H9 (cell line): Measurements from ENCODE around the gene DPF3. TPM values are rescaled to one million over a fixed set of nuclear protein-coding genes. Genes with fewer than 3 reads are reported as not detected.

Source experiments
- DNase-seq: peaks from one replicate; pipeline ENCODE4 v3.0.0-alpha.2; 2017
- H2AFZ ChIP-seq: one replicate; pipeline ENCODE4 v1.6.1; 2013; ENCODE audit warnings: mild to moderate bottlenecking, low read length, control low read depth, moderate library complexity
- H2AK5ac ChIP-seq: 2 replicates; pipeline ENCODE4 v1.6.1; 2013; ENCODE audit warnings: low read length, control low read depth, mixed read lengths; ENCODE audit not compliant: insufficient read length
- H2BK120ac ChIP-seq: one replicate; pipeline ENCODE4 v1.6.1; 2013; ENCODE audit warnings: low read depth, mild to moderate bottlenecking, low read length, control low read depth, inconsistent platforms; ENCODE audit not compliant: poor library complexity, severe bottlenecking
- H2BK12ac ChIP-seq: 2 replicates; pipeline ENCODE4 v1.6.1; 2013; ENCODE audit warnings: low read length, control low read depth, mixed read lengths, low read depth; ENCODE audit not compliant: insufficient read length
- H2BK15ac ChIP-seq: 2 replicates; pipeline ENCODE4 v1.6.1; 2013; ENCODE audit warnings: low read depth, low read length, control low read depth
- H2BK20ac ChIP-seq: one replicate; pipeline ENCODE4 v1.6.1; 2013; ENCODE audit warnings: low read depth, mild to moderate bottlenecking, low read length, control low read depth, inconsistent platforms; ENCODE audit not compliant: poor library complexity, severe bottlenecking
- H2BK5ac ChIP-seq: 2 replicates; pipeline ENCODE4 v1.6.1; 2013; ENCODE audit warnings: low read length, control low read depth, mixed read lengths; ENCODE audit not compliant: insufficient read length
- H3K14ac ChIP-seq: 2 replicates; pipeline ENCODE4 v1.6.1; 2013; ENCODE audit warnings: low read length, control low read depth; ENCODE audit not compliant: insufficient read depth
- H3K18ac ChIP-seq: 2 replicates; pipeline ENCODE4 v1.6.1; 2013; ENCODE audit warnings: low read depth, mild to moderate bottlenecking, mixed read lengths, low read length, control low read depth; ENCODE audit not compliant: insufficient read length
- H3K23ac ChIP-seq: 2 replicates; pipeline ENCODE4 v1.6.1; 2013; ENCODE audit warnings: low read length, control low read depth, mixed read lengths, low read depth; ENCODE audit not compliant: insufficient read length
- H3K23me2 ChIP-seq: 2 replicates; pipeline ENCODE4 v1.6.1; 2013; ENCODE audit warnings: low read depth, mild to moderate bottlenecking, mixed read lengths, low read length, control low read depth; ENCODE audit not compliant: insufficient read length, poor library complexity, severe bottlenecking
- H3K27ac ChIP-seq: 2 replicates; pipeline ENCODE4 v1.5.1; 2013; ENCODE audit warnings: low read length, control low read depth, mixed read lengths, low read depth; ENCODE audit not compliant: insufficient read length
- H3K27me3 ChIP-seq: 2 replicates; pipeline ENCODE4 v1.6.1; 2013; ENCODE audit warnings: low read length, control low read depth, inconsistent platforms; ENCODE audit not compliant: insufficient read depth
- H3K4ac ChIP-seq: 2 replicates; pipeline ENCODE4 v1.6.1; 2013; ENCODE audit warnings: low read depth, mild to moderate bottlenecking, control low read depth, inconsistent platforms, low read length, moderate library complexity
- H3K4me1 ChIP-seq: 2 replicates; pipeline ENCODE4 v1.6.1; 2013; ENCODE audit warnings: low read length, control low read depth, inconsistent platforms; ENCODE audit not compliant: insufficient read depth
- H3K4me2 ChIP-seq: 2 replicates; pipeline ENCODE4 v1.6.1; 2013; ENCODE audit warnings: low read length, control low read depth, mixed read lengths; ENCODE audit not compliant: insufficient read length, insufficient read depth
- H3K56ac ChIP-seq: 2 replicates; pipeline ENCODE4 v1.6.1; 2013; ENCODE audit warnings: low read depth, mild to moderate bottlenecking, mixed read lengths, low read length, control low read depth; ENCODE audit not compliant: insufficient read length
- H3K79me1 ChIP-seq: 2 replicates; pipeline ENCODE4 v1.6.1; 2013; ENCODE audit warnings: low read depth, mild to moderate bottlenecking, moderate library complexity, low read length, control low read depth, inconsistent platforms; ENCODE audit not compliant: insufficient read depth, poor library complexity, severe bottlenecking
- H3K79me2 ChIP-seq: 2 replicates; pipeline ENCODE4 v1.6.1; 2013; ENCODE audit warnings: low read length, control low read depth, inconsistent platforms; ENCODE audit not compliant: insufficient read depth
- H3K9ac ChIP-seq: 2 replicates; pipeline ENCODE4 v1.6.1; 2013; ENCODE audit warnings: low read length, control low read depth, mixed read lengths; ENCODE audit not compliant: insufficient read length; ENCODE audit errors: extremely low read depth
- H3K9me3 ChIP-seq: one replicate; pipeline ENCODE4 v1.6.1; 2013; ENCODE audit warnings: low read depth, low read length, inconsistent platforms; ENCODE audit not compliant: control insufficient read depth
- H3T11ph ChIP-seq: one replicate; pipeline ENCODE4 v1.6.1; 2013; ENCODE audit warnings: mild to moderate bottlenecking, low read length, control low read depth, inconsistent platforms
- H4K20me1 ChIP-seq: one replicate; pipeline ENCODE4 v1.6.1; 2013; ENCODE audit not compliant: control insufficient read depth, insufficient read length, insufficient read depth
- H4K5ac ChIP-seq: 2 replicates; pipeline ENCODE4 v1.6.1; 2013; ENCODE audit warnings: low read depth, mild to moderate bottlenecking, mixed read lengths, low read length, control low read depth; ENCODE audit not compliant: insufficient read length
- H4K8ac ChIP-seq: replicated peaks from 2 replicates; pipeline ENCODE4 v1.6.1; 2013; ENCODE audit warnings: low read length, control low read depth, mixed read lengths, low read depth; ENCODE audit not compliant: insufficient read length
- H4K91ac ChIP-seq: 2 replicates; pipeline ENCODE4 v1.6.1; 2013; ENCODE audit warnings: low read depth, mild to moderate bottlenecking, moderate library complexity, mixed read lengths, low read length, control low read depth; ENCODE audit not compliant: insufficient read length
- H3K27ac Mint-ChIP-seq, 3 experiments: 2 replicates in 2 of 3; 3 replicates in 1 of 3; pipeline ENCODE4 v1.8.0; 2020 to 2021; ENCODE audit warnings: mixed read lengths in 3 of 3, mild to moderate bottlenecking in 1 of 3, moderate library complexity in 1 of 3
- H3K27me3 Mint-ChIP-seq: 2 replicates; pipeline ENCODE4 v1.8.0; 2021; ENCODE audit warnings: low read depth, mild to moderate bottlenecking, moderate library complexity, mixed read lengths
- H3K36me3 Mint-ChIP-seq, 3 experiments: 2 replicates in 2 of 3; 3 replicates in 1 of 3; pipeline ENCODE4 v1.8.0; 2020 to 2021; ENCODE audit warnings: low read depth in 3 of 3, mixed read lengths in 3 of 3; ENCODE audit not compliant: insufficient read depth in 1 of 3
- H3K4me1 Mint-ChIP-seq, 2 experiments: 2 replicates each; pipeline ENCODE4 v1.8.0; 2020; ENCODE audit warnings: mixed read lengths in 2 of 2
- H3K4me3 Mint-ChIP-seq, 2 experiments: 2 replicates in 1 of 2; 3 replicates in 1 of 2; pipeline ENCODE4 v1.8.0; 2020 to 2021; ENCODE audit warnings: mild to moderate bottlenecking in 2 of 2, mixed read lengths in 2 of 2, moderate library complexity in 1 of 2
- H3K9me3 Mint-ChIP-seq, 2 experiments: 2 replicates in 1 of 2; 3 replicates in 1 of 2; pipeline ENCODE4 v1.8.0; 2020; ENCODE audit warnings: mild to moderate bottlenecking in 2 of 2, mixed read lengths in 2 of 2, moderate library complexity in 1 of 2
- WGBS: extraction: QIAGEN DNeasy Blood & Tissue Kit; methylation state at CpG from one replicate; pipeline ENCODE4 v1.1.7; 2013; ENCODE audit warnings: missing lambda C conversion rate, low lambda C conversion rate, mixed read lengths; ENCODE audit not compliant: insufficient read length; ENCODE audit errors: extremely low coverage; 5-methylcytosine and 5-hydroxymethylcytosine counted together
- total RNA-seq: library from RNA; stranded (reverse); gene quantifications from 2 replicates; pipeline ENCODE4 v1.2.1, GENCODE V29; 2021
- TF ChIP-seq, protein P1 (sequence below): fragments of 200-600 bp; sonication (generic); conservative IDR thresholded peaks from 3 replicates; pipeline ENCODE4 v1.8.0; 2021; ENCODE audit warnings: antibody characterized with exemption, mild to moderate bottlenecking

Gene DPF3
- total RNA-seq, 1 experiment from 2014 or later, result not detected

DNA sequence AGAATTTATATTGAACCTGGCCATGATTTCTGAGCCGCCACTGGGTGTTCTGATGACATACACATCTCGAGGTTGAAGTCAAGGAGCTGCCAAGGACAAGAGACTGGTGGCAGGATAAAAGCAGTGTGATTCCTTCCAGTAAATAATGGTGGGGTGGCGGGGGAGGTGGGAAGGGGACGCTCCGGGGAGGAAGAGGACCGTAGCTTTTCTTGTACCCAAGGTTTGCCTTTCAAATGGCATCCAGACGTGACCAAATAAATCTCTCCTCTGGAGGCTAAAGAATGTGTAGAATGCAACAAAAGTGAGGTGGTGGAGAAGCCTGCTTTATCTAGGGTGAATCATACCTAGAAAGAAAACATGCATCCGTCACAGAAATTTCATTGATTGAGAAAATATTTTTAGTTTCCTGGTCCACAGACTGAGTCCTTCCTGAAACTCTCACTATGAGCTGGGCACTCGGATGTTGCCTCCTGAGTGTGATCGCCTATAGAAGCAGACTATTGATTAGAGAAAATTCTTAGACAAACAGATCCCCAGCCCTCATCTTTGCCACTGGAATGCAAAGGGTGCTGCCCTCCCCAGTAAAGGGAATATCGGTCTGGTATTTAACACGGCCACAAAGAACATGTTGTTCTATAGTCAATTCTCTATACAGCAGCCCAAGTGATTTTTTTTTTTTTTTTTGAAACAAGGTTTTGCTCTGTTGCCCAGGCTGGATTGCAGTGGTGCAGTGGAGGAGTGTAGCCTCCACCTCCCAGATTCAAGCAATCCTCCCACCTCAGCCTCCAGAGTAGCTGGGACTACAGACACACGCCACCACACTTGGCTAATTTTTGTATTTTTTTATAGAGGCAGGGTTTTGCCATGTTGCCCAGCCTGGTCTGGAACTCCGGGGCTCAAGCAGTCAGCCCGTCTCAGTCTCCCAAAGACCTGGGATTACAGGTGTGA is 112.1 kb downstream of the DPF3 start:
- H3K23ac ChIP-seq, result no peak overlapping the region
- TF ChIP-seq, protein P1, sequence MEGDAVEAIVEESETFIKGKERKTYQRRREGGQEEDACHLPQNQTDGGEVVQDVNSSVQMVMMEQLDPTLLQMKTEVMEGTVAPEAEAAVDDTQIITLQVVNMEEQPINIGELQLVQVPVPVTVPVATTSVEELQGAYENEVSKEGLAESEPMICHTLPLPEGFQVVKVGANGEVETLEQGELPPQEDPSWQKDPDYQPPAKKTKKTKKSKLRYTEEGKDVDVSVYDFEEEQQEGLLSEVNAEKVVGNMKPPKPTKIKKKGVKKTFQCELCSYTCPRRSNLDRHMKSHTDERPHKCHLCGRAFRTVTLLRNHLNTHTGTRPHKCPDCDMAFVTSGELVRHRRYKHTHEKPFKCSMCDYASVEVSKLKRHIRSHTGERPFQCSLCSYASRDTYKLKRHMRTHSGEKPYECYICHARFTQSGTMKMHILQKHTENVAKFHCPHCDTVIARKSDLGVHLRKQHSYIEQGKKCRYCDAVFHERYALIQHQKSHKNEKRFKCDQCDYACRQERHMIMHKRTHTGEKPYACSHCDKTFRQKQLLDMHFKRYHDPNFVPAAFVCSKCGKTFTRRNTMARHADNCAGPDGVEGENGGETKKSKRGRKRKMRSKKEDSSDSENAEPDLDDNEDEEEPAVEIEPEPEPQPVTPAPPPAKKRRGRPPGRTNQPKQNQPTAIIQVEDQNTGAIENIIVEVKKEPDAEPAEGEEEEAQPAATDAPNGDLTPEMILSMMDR, result no peak
- H3K14ac ChIP-seq, result no peak overlapping the region
- no peak overlapping the region for H2BK20ac ChIP-seq
- no peak overlapping the region for H2BK5ac ChIP-seq
- no peak overlapping the region for H2BK120ac ChIP-seq
- H2AK5ac ChIP-seq, result no peak overlapping the region
- no CpG with 5 or more reads among the region's 15 CpGs for WGBS
- no peak overlapping the region for H3K27ac ChIP-seq
- Mint-ChIP-seq H3K27ac (peak overlapping the region in 1 of 3 experiments; percentile 10; a peak in 1 of 7 replicates), H3K4me1 (peaks cover 5 to 9% of the 10 kb centered on the region in 2 experiments; a peak in 3 of 4 replicates), H3K27me3 (no peaks in the 10 kb centered on the region; the same call in 1 of the 2 replicates), H3K4me3 (no peak overlapping the region), H3K36me3 (peaks cover 0 to 9% (median 2%) of the 10 kb centered on the region in 3 experiments; a peak in 3 of 7 replicates), H3K9me3 (peaks cover 8 to 9% of the 10 kb centered on the region in 2 experiments; a peak in 3 of 5 replicates)
- H3K9me3 ChIP-seq, result peaks cover 8% of the 10 kb centered on the region
- H2AFZ ChIP-seq, result no peak overlapping the region
- no peak overlapping the region for H4K91ac ChIP-seq
- no peak overlapping the region for H2BK12ac ChIP-seq
- H3K4ac ChIP-seq, result no peak overlapping the region
- DNase-seq, result no peak
- H3K23me2 ChIP-seq, result no peaks in the 10 kb centered on the region
- no peak overlapping the region for H4K8ac ChIP-seq
- no peak overlapping the region for H4K5ac ChIP-seq
- H3K56ac ChIP-seq, result no peak overlapping the region
- H3K79me2 ChIP-seq, result no peaks in the 10 kb centered on the region
- H3K4me2 ChIP-seq, result no peak overlapping the region
- no peak overlapping the region for H3K9ac ChIP-seq
- no peaks in the 10 kb centered on the region for H3K4me1 ChIP-seq
- no peaks in the 10 kb centered on the region for H3K79me1 ChIP-seq
- H3K27me3 ChIP-seq, result no peaks in the 10 kb centered on the region
- no peaks in the 10 kb centered on the region for H4K20me1 ChIP-seq
- H3K18ac ChIP-seq, result no peak overlapping the region
- no peak overlapping the region for H3T11ph ChIP-seq
- H2BK15ac ChIP-seq, result no peak overlapping the region
